ENCODE results near the gene SCTR.

Gene SCTR

GRCh38 chr2:119464981-119465380 lies 59.3 kb downstream of the SCTR start:
- Histone ChIP-seq H3K4me2 (ENCODE audit: low read length) (no peak overlapping the region), H3K27me3 (ENCODE audit: low read depth, low read length) (no peaks in the 10 kb centered on the region), H3K79me2 (ENCODE audit: low read length) (no peaks in the 10 kb centered on the region), H2AFZ (ENCODE audit: low read depth, low read length) (no peak overlapping the region), H3K4me1 (ENCODE audit: low read length) (no peaks in the 10 kb centered on the region), H3K9me3 (ENCODE audit: insufficient read depth, low read length) (no peaks in the 10 kb centered on the region), H3K36me3 (replicated peaks; ENCODE audit: low read depth, low read length) (no peaks in the 10 kb centered on the region), H3K27ac (ENCODE audit: low read length) (no peak overlapping the region), H3K4me3 (ENCODE audit: low read length) (no peak overlapping the region), H3K9ac (ENCODE audit: low read length) (no peak overlapping the region), H4K20me1 (ENCODE audit: insufficient read depth, low read length) (no peaks in the 10 kb centered on the region)
- TF ChIP-seq EZH2phosphoT487 (IDR thresholded peaks at IDR 0.05; ENCODE audit: low read depth) (no peak), CTCF (IDR thresholded peaks at IDR 0.05; ENCODE audit: low read depth, low read length) (no peak)

- no peak overlapping the region for H3K4me2 ChIP-seq (ENCODE audit: low read length)
- no peaks in the 10 kb centered on the region for H3K36me3 ChIP-seq (replicated peaks; ENCODE audit: low read depth, low read length)
- no peaks in the 10 kb centered on the region for H4K20me1 ChIP-seq (ENCODE audit: insufficient read depth, low read length)
- no peaks in the 10 kb centered on the region for H3K27me3 ChIP-seq (ENCODE audit: low read depth, low read length)
- H3K79me2 ChIP-seq (ENCODE audit: low read length), result no peaks in the 10 kb centered on the region
- H2AFZ ChIP-seq (ENCODE audit: low read depth, low read length), result no peak overlapping the region
- no peak overlapping the region for H3K4me3 ChIP-seq (ENCODE audit: low read length)
- H3K27ac ChIP-seq (ENCODE audit: low read length), result no peak overlapping the region
- H3K4me1 ChIP-seq (ENCODE audit: low read length), result no peaks in the 10 kb centered on the region
- H3K9me3 ChIP-seq (ENCODE audit: insufficient read depth, low read length), result no peaks in the 10 kb centered on the region
- no peak overlapping the region for H3K9ac ChIP-seq (ENCODE audit: low read length)
- TF ChIP-seq CTCF (IDR thresholded peaks at IDR 0.05; ENCODE audit: low read depth, low read length) (no peak), EZH2phosphoT487 (IDR thresholded peaks at IDR 0.05; ENCODE audit: low read depth) (no peak)
These were observed 60.3 kb downstream of the SCTR start for GRCh38 chr2:119463990-119464389.

GRCh38 chr2:119463136-119463535 lies 61.1 kb downstream of the SCTR start:
- Histone ChIP-seq H3K27ac (ENCODE audit: low read length) (no peak overlapping the region), H2AFZ (ENCODE audit: low read depth, low read length) (no peak overlapping the region), H3K79me2 (ENCODE audit: low read length) (no peaks in the 10 kb centered on the region), H3K9ac (ENCODE audit: low read length) (no peak overlapping the region), H3K27me3 (ENCODE audit: low read depth, low read length) (no peaks in the 10 kb centered on the region), H3K36me3 (replicated peaks; ENCODE audit: low read depth, low read length) (no peaks in the 10 kb centered on the region), H3K4me1 (ENCODE audit: low read length) (no peaks in the 10 kb centered on the region), H3K9me3 (ENCODE audit: insufficient read depth, low read length) (no peaks in the 10 kb centered on the region), H4K20me1 (ENCODE audit: insufficient read depth, low read length) (no peaks in the 10 kb centered on the region), H3K4me2 (ENCODE audit: low read length) (no peak overlapping the region), H3K4me3 (ENCODE audit: low read length) (no peak overlapping the region)
- no peak for TF ChIP-seq CTCF (IDR thresholded peaks at IDR 0.05; ENCODE audit: low read depth, low read length)
- no peak for TF ChIP-seq EZH2phosphoT487 (IDR thresholded peaks at IDR 0.05; ENCODE audit: low read depth)

- Histone ChIP-seq H3K9me3 (ENCODE audit: insufficient read depth, low read length) (no peaks in the 10 kb centered on the region), H3K79me2 (ENCODE audit: low read length) (no peaks in the 10 kb centered on the region), H3K4me1 (ENCODE audit: low read length) (no peaks in the 10 kb centered on the region), H3K9ac (ENCODE audit: low read length) (no peak overlapping the region), H3K27ac (ENCODE audit: low read length) (no peak overlapping the region), H4K20me1 (ENCODE audit: insufficient read depth, low read length) (no peaks in the 10 kb centered on the region), H3K4me2 (ENCODE audit: low read length) (no peak overlapping the region), H3K4me3 (ENCODE audit: low read length) (no peak overlapping the region), H2AFZ (ENCODE audit: low read depth, low read length) (no peak overlapping the region), H3K27me3 (ENCODE audit: low read depth, low read length) (no peaks in the 10 kb centered on the region), H3K36me3 (replicated peaks; ENCODE audit: low read depth, low read length) (no peaks in the 10 kb centered on the region)
- TF ChIP-seq EZH2phosphoT487 (IDR thresholded peaks at IDR 0.05; ENCODE audit: low read depth) (no peak), CTCF (IDR thresholded peaks at IDR 0.05; ENCODE audit: low read depth, low read length) (no peak)
These were observed 61.7 kb downstream of the SCTR start for GRCh38 chr2:119462574-119462973.
